Measurements from ENCODE around the gene ETHE1. TPM values are rescaled to one million over a fixed set of nuclear protein-coding genes. Genes with fewer than 3 reads are reported as not detected.

The ETHE1 gene
- total RNA-seq, 4 donors from 2014 or later = 33.3 to 55.9 (median 52.3) TPM

GRCh38 chr19:43574424-43575155 is 47.6 kb upstream of the ETHE1 start:
- no peak for ATAC-seq
- H3K9me3 ChIP-seq = no peaks in the 10 kb centered on the region
- H3K27me3 ChIP-seq = no peaks in the 10 kb centered on the region
- TF ChIP-seq POLR2A (IDR thresholded peaks at IDR 0.05) = no peak
- TF ChIP-seq CTCF (IDR thresholded peaks at IDR 0.05) = no peak
- H3K4me1 ChIP-seq = peaks cover 0 to 37% (median 4%) of the 10 kb centered on the region in 3 donors
- peak overlapping the region; percentile 86 to 95 (median 88) for H3K27ac ChIP-seq
- peaks cover 0 to 38% of the 10 kb centered on the region in 2 donors for H3K36me3 ChIP-seq
- 20 to 26% methylated on average over 10 to 11 of the region's 12 CpGs for WGBS, 2 donors (ENCODE audit: low coverage in 1 of 2)
- peak overlapping the region; percentile 83 to 99 for H3K4me3 ChIP-seq

- 67 to 92% methylated on average over 3 of the region's 3 CpGs for WGBS, 2 donors (ENCODE audit: low coverage in 1 of 2)
- H3K9me3 ChIP-seq = no peaks in the 10 kb centered on the region
- H3K4me1 ChIP-seq = peaks cover 0 to 36% (median 4%) of the 10 kb centered on the region in 3 donors
- no peak overlapping the region for H3K4me3 ChIP-seq
- H3K36me3 ChIP-seq = peaks cover 0 to 43% of the 10 kb centered on the region in 2 donors
- TF ChIP-seq EP300 (IDR thresholded peaks at IDR 0.05) = no peak
- TF ChIP-seq CTCF (IDR thresholded peaks at IDR 0.05) = no peak
- TF ChIP-seq POLR2A (IDR thresholded peaks at IDR 0.05) = no peak
- no peak for TF ChIP-seq POLR2AphosphoS5 (IDR thresholded peaks at IDR 0.05)
- no peak for ATAC-seq
- H3K27me3 ChIP-seq = no peaks in the 10 kb centered on the region
- no peak overlapping the region for H3K27ac ChIP-seq
These were observed 45.2 kb upstream of the ETHE1 start for GRCh38 chr19:43572171-43572588.

DNA sequence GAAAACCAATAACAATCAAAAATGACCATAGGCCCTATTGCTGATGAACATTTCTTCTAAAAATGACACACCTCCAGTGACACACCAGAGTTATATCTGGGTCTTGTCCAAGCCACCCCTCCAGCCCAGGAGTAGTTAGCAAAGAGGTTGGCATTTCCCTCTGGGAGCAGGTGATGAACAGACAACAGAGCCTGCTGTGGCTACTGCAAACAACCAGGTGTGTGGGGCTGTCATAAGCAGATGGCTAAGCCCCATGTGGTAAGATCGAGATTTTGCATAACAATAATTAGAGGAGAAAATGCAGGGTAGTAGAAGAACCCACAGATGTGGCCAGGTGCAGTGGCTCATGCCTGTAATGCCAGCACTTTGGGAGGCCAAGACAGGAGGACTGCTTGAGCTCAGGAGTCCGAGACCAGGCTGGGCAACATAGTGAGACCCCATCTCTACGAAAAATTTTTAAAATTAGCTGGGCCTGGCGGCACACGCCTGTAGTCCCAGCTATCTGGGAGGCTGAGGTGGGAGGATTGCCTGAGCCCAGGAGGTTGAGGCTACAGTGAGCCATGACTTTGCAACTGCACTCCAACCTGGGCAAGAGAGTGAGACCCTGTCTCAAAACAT is 43.3 kb upstream of the ETHE1 start:
- Histone ChIP-seq H3K36me3 (peaks cover 0 to 43% of the 10 kb centered on the region in 2 donors), H3K4me3 (no peak overlapping the region), H3K27me3 (no peaks in the 10 kb centered on the region), H3K27ac (no peak overlapping the region), H3K9me3 (no peaks in the 10 kb centered on the region), H3K4me1 (peaks cover 0 to 29% (median 4%) of the 10 kb centered on the region in 3 donors)
- TF ChIP-seq CTCF (IDR thresholded peaks at IDR 0.05) (no peak), POLR2AphosphoS5 (IDR thresholded peaks at IDR 0.05) (no peak), EP300 (IDR thresholded peaks at IDR 0.05) (no peak), POLR2A (IDR thresholded peaks at IDR 0.05) (no peak)
- ATAC-seq = no peak
- WGBS, 2 donors (ENCODE audit: low coverage in 1 of 2) = 76 to 80% methylated on average over 3 to 4 of the region's 5 CpGs

DNA sequence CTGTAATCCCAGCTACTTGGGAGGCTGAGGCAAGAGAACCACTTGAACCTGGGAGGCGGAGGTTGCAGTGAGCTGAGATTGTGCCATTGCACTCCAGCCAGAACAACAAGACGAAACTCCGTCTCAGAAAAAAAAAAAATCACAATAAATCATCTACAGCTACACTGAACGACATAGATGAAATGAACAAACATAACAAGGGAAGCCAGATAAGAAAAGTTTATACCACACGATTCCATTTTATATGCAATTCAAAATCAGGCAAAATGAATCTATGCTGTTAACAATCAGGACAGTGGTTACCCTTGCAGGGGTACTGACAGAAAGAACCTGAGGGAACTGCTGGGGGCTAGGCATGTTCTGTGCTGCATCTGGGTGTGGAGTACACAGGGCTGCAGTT is 42.7 kb upstream of the ETHE1 start:
- Histone ChIP-seq H3K4me3 (no peak overlapping the region), H3K36me3 (peaks cover 0 to 43% of the 10 kb centered on the region in 2 donors), H3K27ac (no peak overlapping the region), H3K4me1 (peaks cover 0 to 27% (median 2%) of the 10 kb centered on the region in 3 donors), H3K27me3 (no peaks in the 10 kb centered on the region), H3K9me3 (no peaks in the 10 kb centered on the region)
- TF ChIP-seq CTCF (IDR thresholded peaks at IDR 0.05) (no peak), POLR2A (IDR thresholded peaks at IDR 0.05) (no peak), POLR2AphosphoS5 (IDR thresholded peaks at IDR 0.05) (no peak), EP300 (IDR thresholded peaks at IDR 0.05) (no peak)
- no peak for ATAC-seq
- 64 to 75% methylated on average over 5 of the region's 5 CpGs for WGBS, 2 donors (ENCODE audit: low coverage in 1 of 2)

DNA sequence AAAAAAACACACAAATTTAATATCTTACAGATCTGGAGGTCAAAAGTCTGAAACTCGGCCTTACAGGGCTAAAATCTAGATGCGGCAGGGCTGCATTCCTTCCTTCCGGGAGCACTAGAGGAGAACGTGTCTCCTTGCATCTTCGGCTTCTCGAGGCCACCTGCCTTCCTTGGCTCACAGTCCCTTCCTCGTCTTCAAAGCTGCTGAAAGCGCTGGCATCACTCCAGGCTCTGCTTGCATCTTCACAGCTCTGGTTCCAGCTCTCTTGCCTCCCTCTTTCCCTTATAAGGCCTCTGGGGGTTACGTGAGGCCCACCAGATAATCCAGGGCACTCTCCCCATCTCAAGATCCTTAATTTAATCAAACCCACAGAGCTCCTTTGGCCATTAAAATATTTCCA is 37.8 kb upstream of the ETHE1 start:
- no peak overlapping the region for H3K4me3 ChIP-seq
- H3K9me3 ChIP-seq = no peaks in the 10 kb centered on the region
- TF ChIP-seq POLR2A (IDR thresholded peaks at IDR 0.05) (no peak), POLR2AphosphoS5 (IDR thresholded peaks at IDR 0.05) (no peak), EP300 (IDR thresholded peaks at IDR 0.05) (no peak), CTCF (IDR thresholded peaks at IDR 0.05) (no peak)
- no peak overlapping the region for H3K27ac ChIP-seq
- WGBS, 2 donors (ENCODE audit: low coverage in 1 of 2) = 65 to 67% methylated on average over 9 of the region's 9 CpGs
- peaks cover 0 to 32% of the 10 kb centered on the region in 2 donors for H3K36me3 ChIP-seq
- no peaks in the 10 kb centered on the region for H3K27me3 ChIP-seq
- H3K4me1 ChIP-seq = peaks cover 0 to 27% (median 0%) of the 10 kb centered on the region in 3 donors
- ATAC-seq = no peak
